ENCODE measurements around the gene ADM2.

Gene ADM2

GRCh38 chr22:50471962-50472361 is 9.4 kb upstream of the ADM2 start:
- DNase-seq (ENCODE audit: low spot score), result no peak
- CTCF ChIA-PET, result no interaction called here
- POLR2A ChIA-PET (ENCODE audit: low non-redundant PET), result interaction anchor here (0.6 kb wide), 1 partner anchor 10 kb away, joined by 4 read pairs; the partner anchor contains the start of gene ADM2
- peak overlapping the region; percentile 87 for H3K27ac ChIP-seq
- TF ChIP-seq CTCF (conservative IDR thresholded peaks at IDR 0.05; ENCODE audit: low read depth), result no peak

DNA sequence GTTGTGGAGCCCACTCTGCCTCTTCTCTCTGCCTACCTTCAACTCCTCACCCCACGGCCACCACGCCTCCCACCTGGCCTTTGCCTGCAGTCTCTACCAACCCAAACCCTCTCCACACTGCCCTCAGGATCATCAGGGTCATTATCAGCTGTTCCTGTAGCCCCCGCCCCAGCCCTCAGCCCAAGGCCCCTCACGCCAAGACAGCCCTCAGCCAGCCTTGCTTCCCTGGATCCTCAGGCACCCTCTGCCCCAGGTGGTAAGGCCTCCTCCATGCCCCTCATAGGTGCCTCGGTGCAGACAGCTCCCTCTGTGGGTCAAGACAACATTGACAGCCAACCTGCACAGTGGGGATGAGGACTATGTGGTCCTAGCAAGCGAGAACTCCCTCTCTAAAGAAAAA is 8.3 kb upstream of the ADM2 start:
- DNase-seq (ENCODE audit: low spot score), result no peak
- H3K27ac ChIP-seq, result peak overlapping the region; percentile 87
- CTCF ChIA-PET, result no interaction called here
- no peak for TF ChIP-seq CTCF (conservative IDR thresholded peaks at IDR 0.05; ENCODE audit: low read depth)
- POLR2A ChIA-PET (ENCODE audit: low non-redundant PET), result no interaction called here

DNA sequence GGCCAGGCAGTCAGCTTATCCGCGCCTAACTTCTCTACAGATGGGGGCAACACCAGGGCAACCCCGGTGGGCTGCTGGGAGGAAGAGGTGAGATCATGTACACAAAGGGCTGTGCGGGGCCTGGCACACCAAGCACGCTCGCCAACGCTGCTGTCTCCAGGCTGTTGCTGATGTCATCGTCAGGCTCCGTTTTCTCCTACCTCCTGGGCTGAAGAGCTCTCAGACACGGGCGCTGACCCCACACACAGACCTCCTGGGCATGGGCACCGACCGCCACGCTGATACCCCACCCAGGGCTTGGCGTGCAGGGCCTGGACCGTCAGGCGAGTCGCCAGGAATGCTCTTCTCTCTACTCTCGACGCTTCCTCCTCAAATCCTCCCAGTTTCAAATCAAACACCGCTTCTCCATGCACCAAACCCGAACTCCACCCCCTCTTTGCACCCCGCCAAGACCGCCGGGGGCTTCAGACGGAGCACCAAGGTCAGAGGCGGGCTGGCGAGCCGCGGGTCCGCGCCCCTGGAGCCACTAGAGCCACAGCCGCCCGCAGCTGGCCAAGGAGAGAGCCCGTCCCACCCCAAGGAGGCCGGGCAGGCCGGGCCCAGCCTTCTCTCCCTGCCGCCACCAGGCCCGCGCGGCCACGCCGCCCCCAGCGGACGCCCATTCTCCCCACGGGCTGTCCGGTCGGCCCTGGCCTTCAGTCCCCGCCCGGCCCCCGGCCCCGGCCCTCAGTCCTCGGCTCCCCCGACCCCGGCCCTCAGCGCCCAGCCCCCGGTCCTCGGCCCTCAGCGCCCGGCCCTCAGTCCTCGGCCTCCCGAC is 7.3 kb upstream of the ADM2 start:
- H3K27ac ChIP-seq, result peak overlapping the region; percentile 87
- CTCF ChIA-PET, result no interaction called here
- TF ChIP-seq CTCF (conservative IDR thresholded peaks at IDR 0.05; ENCODE audit: low read depth), result no peak
- no peak for DNase-seq (ENCODE audit: low spot score)
- POLR2A ChIA-PET (ENCODE audit: low non-redundant PET), result interaction anchor here (0.6 kb wide), 1 partner anchor 42 kb away, joined by 3 read pairs; no protein-coding TSS in a partner anchor

GRCh38 chr22:50474710-50475651 is 6.4 kb upstream of the ADM2 start, which contains the start of gene SBF1:
Gene SBF1, minus strand, starts transcription at chr22:50475035. Its CDS starts 195 bp downstream, at chr22:50474840.
- ChIA-PET POLR2A (ENCODE audit: low non-redundant PET) (no interaction called here), CTCF (no interaction called here)
- H3K27ac ChIP-seq, result peak within 1 kb of the TSS; percentile 87
- peak; percentile 94 for DNase-seq (ENCODE audit: low spot score)
- no peak for TF ChIP-seq CTCF (conservative IDR thresholded peaks at IDR 0.05; ENCODE audit: low read depth)

DNA sequence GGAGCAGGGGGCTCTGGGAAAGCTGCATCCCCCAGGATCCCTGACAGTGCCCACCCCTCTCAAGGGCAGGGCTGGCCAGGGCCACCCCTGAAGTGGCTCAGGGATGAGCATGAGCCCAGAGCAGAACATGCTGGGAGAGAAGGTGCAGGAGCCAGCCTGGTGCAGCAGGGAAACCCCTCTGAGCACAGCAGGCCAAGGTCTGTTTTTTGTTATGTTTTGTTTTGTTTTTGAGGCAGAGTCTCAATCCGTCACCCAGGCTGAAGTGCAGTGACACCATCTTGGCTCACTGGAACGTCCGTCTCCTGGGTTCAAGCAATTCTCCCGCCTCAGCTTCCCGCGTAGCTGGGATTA is 5.7 kb upstream of the ADM2 start:
- H3K27ac ChIP-seq, result peak overlapping the region; percentile 87
- no peak for TF ChIP-seq CTCF (conservative IDR thresholded peaks at IDR 0.05; ENCODE audit: low read depth)
- ChIA-PET POLR2A (ENCODE audit: low non-redundant PET) (no interaction called here), CTCF (no interaction called here)
- no peak for DNase-seq (ENCODE audit: low spot score)

GRCh38 chr22:50476868-50477267 is 4.5 kb upstream of the ADM2 start:
- H3K27ac ChIP-seq, result peak overlapping the region; percentile 87
- no peak for DNase-seq (ENCODE audit: low spot score)
- no peak for TF ChIP-seq CTCF (conservative IDR thresholded peaks at IDR 0.05; ENCODE audit: low read depth)
- CTCF ChIA-PET, result no interaction called here
- POLR2A ChIA-PET (ENCODE audit: low non-redundant PET), result no interaction called here
